OCI-LY1 (cell line): Measurements from ENCODE around the gene LCN15.
"Not testable (repeated sequence)": the region's sequence is repeated elsewhere in the genome, so short reads cannot be mapped to it uniquely, and the experiment has no call there.

Source experiments
- H2AFZ ChIP-seq: fragments of 200-600 bp; sonication (generic), shearing (Covaris generic); 2 replicates; pipeline ENCODE4 v1.6.0; 2014; ENCODE audit warnings: antibody characterized with exemption, mild to moderate bottlenecking, low read length
- H3F3A ChIP-seq: fragments of 200-600 bp; sonication (generic), shearing (Covaris generic); 2 replicates; pipeline ENCODE4 v1.6.0; 2014; ENCODE audit warnings: mild to moderate bottlenecking, antibody characterized with exemption, low read length, moderate library complexity; ENCODE audit not compliant: insufficient read depth
- H3K27ac ChIP-seq: fragments of 200-600 bp; sonication (generic); 2 replicates; pipeline ENCODE4 v1.5.1; 2014; ENCODE audit warnings: low read length, mixed run types, mild to moderate bottlenecking, low read depth; ENCODE audit not compliant: poor library complexity, severe bottlenecking
- H3K27me3 ChIP-seq: fragments of 200-600 bp; sonication (generic); 2 replicates; pipeline ENCODE4 v1.6.0; 2014; ENCODE audit warnings: antibody characterized with exemption, mild to moderate bottlenecking, low read length, moderate library complexity; ENCODE audit not compliant: insufficient read depth
- H3K36me3 ChIP-seq: fragments of 200-600 bp; sonication (generic); 2 replicates; pipeline ENCODE4 v1.6.1; 2014; ENCODE audit warnings: mild to moderate bottlenecking, antibody characterized with exemption, low read length, moderate library complexity, mixed read lengths; ENCODE audit not compliant: insufficient read depth
- H3K4me1 ChIP-seq: fragments of 200-600 bp; sonication (generic); 2 replicates; pipeline ENCODE4 v1.5.1; 2014; ENCODE audit warnings: mild to moderate bottlenecking, low read length, moderate library complexity; ENCODE audit not compliant: insufficient read depth, severe bottlenecking
- H3K4me2 ChIP-seq: fragments of 200-600 bp; sonication (generic), shearing (Covaris generic); 2 replicates; pipeline ENCODE4 v1.6.1; 2014; ENCODE audit warnings: low read length
- H3K4me3 ChIP-seq: fragments of 200-600 bp; sonication (generic); 2 replicates; pipeline ENCODE4 v1.5.1; 2014; ENCODE audit warnings: low read length, low read depth, mild to moderate bottlenecking, mixed read lengths; ENCODE audit not compliant: poor library complexity, severe bottlenecking
- H3K79me2 ChIP-seq: fragments of 200-600 bp; shearing (Covaris generic); 2 replicates; pipeline ENCODE4 v1.6.1; 2016; ENCODE audit warnings: mixed run types, low read length, mixed read lengths; ENCODE audit not compliant: insufficient read depth
- H3K9ac ChIP-seq: fragments of 200-600 bp; sonication (generic), shearing (Covaris generic); 2 replicates; pipeline ENCODE4 v1.6.1; 2014; ENCODE audit warnings: mild to moderate bottlenecking, low read length, mixed read lengths
- H3K9me2 ChIP-seq: fragments of 200-600 bp; sonication (generic), shearing (Covaris generic); 2 replicates; pipeline ENCODE4 v1.6.1; 2014; ENCODE audit warnings: low read depth, mild to moderate bottlenecking, low read length, mixed read lengths
- H3K9me3 ChIP-seq: fragments of 200-600 bp; shearing (Covaris generic); 2 replicates; pipeline ENCODE4 v1.6.1; 2014; ENCODE audit warnings: low read length, mixed read lengths
- H4K20me1 ChIP-seq: fragments of 200-600 bp; sonication (generic), shearing (Covaris generic); 2 replicates; pipeline ENCODE4 v1.6.0; 2016; ENCODE audit warnings: mild to moderate bottlenecking, low read length; ENCODE audit not compliant: insufficient read depth
- EZH2 ChIP-seq: fragments of 200-600 bp; sonication (generic), shearing (Covaris generic); IDR thresholded peaks from 2 replicates; pipeline ENCODE4 v1.8.0; 2017; ENCODE audit warnings: borderline replicate concordance, mixed run types, mild to moderate bottlenecking, antibody characterized with exemption, low read length, moderate library complexity, mixed read lengths
- TF ChIP-seq, protein P1 (sequence below): fragments of 200-600 bp; sonication (generic), shearing (Covaris generic); IDR thresholded peaks from 2 replicates; pipeline ENCODE4 v1.5.1; 2017; ENCODE audit warnings: mild to moderate bottlenecking, antibody characterized with exemption, low read length, moderate library complexity, mixed read lengths

The LCN15 gene

GRCh38 chr9:136762221-136762691 is 2.1 kb downstream of the LCN15 start:
- H3K4me1 ChIP-seq: no peaks in the 10 kb centered on the region
- peaks cover 9% of the 10 kb centered on the region; the same call in 1 of the 2 replicates for H3K27me3 ChIP-seq
- no peaks in the 10 kb centered on the region for H4K20me1 ChIP-seq
- H3K27ac ChIP-seq: no peak overlapping the region
- H3F3A ChIP-seq: no peaks in the 10 kb centered on the region
- no peak overlapping the region for H3K4me3 ChIP-seq
- H2AFZ ChIP-seq: no peak overlapping the region
- no peaks in the 10 kb centered on the region for H3K9me3 ChIP-seq
- H3K4me2 ChIP-seq: no peak overlapping the region
- TF ChIP-seq, protein P1, sequence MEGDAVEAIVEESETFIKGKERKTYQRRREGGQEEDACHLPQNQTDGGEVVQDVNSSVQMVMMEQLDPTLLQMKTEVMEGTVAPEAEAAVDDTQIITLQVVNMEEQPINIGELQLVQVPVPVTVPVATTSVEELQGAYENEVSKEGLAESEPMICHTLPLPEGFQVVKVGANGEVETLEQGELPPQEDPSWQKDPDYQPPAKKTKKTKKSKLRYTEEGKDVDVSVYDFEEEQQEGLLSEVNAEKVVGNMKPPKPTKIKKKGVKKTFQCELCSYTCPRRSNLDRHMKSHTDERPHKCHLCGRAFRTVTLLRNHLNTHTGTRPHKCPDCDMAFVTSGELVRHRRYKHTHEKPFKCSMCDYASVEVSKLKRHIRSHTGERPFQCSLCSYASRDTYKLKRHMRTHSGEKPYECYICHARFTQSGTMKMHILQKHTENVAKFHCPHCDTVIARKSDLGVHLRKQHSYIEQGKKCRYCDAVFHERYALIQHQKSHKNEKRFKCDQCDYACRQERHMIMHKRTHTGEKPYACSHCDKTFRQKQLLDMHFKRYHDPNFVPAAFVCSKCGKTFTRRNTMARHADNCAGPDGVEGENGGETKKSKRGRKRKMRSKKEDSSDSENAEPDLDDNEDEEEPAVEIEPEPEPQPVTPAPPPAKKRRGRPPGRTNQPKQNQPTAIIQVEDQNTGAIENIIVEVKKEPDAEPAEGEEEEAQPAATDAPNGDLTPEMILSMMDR: no peak
- TF ChIP-seq EZH2: no peak
- no peaks in the 10 kb centered on the region for H3K9me2 ChIP-seq
- no peak overlapping the region for H3K9ac ChIP-seq
- no peaks in the 10 kb centered on the region for H3K36me3 ChIP-seq
- no peaks in the 10 kb centered on the region for H3K79me2 ChIP-seq

DNA sequence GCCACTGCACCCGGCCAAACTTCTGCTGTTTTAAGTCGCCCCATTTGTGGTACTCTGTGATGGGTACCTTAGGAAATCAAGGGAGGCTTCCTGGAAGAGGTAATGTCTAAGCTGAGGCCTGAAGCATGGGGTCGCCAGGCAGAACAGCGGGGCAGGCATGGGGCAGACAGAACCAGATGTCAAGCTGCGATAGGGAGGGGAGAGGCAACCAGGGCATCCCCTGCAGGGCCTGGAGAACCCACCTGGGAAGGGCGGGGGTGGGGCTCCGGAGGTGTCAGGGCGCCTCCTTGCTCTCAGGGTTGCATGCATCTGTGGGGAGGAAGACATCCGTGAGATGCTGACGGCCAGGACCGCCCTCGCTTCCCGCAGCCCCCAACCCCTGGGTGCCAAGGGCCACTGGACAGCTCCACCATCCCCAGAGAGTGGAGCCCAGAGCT is 2.8 kb downstream of the LCN15 start:
- Histone ChIP-seq H4K20me1 (no peaks in the 10 kb centered on the region), H3K4me3 (no peak overlapping the region), H3K79me2 (no peaks in the 10 kb centered on the region), H3K27me3 (peaks cover 16% of the 10 kb centered on the region; the same call in 1 of the 2 replicates), H3K4me2 (no peak overlapping the region), H3K4me1 (no peaks in the 10 kb centered on the region), H3K9ac (no peak overlapping the region), H3K36me3 (no peaks in the 10 kb centered on the region), H3F3A (no peaks in the 10 kb centered on the region), H3K9me3 (no peaks in the 10 kb centered on the region), H3K27ac (no peak overlapping the region), H2AFZ (no peak overlapping the region), H3K9me2 (no peaks in the 10 kb centered on the region)
- TF ChIP-seq EZH2: no peak
- TF ChIP-seq, protein P1: no peak

- not testable (repeated sequence) for H3F3A ChIP-seq, H3K4me3 ChIP-seq, H3K9me2 ChIP-seq, H4K20me1 ChIP-seq, H3K27ac ChIP-seq, H2AFZ ChIP-seq, H3K9me3 ChIP-seq, H3K4me1 ChIP-seq, H3K9ac ChIP-seq, H3K4me2 ChIP-seq, H3K36me3 ChIP-seq, H3K79me2 ChIP-seq
- TF ChIP-seq, protein P1: peak; percentile 65
- H3K27me3 ChIP-seq: peaks cover 22% of the 10 kb centered on the region; the same call in 1 of the 2 replicates
Measured at GRCh38 chr9:136760834-136761544, 3.3 kb downstream of the LCN15 start.
